Activated CD4-positive, alpha-beta memory T cell treated with anti-CD3 and anti-CD28 coated beads, Interleukin-2, amount 10 ng/mL, durations not matched to agents 7 days and 5 days (primary cell): ENCODE data around the gene SEC11C. TPM values are rescaled to one million over a fixed set of nuclear protein-coding genes. Genes with fewer than 3 reads are reported as not detected.
"Not testable (repeated sequence)": the region's sequence is repeated elsewhere in the genome, so short reads cannot be mapped to it uniquely, and the experiment has no call there.

Experiments used
- CTCF ChIA-PET: fragments of 350-600 bp; sonication (Branson Sonifier 250); formaldehyde crosslinking; loops from one replicate; lab custom pipeline; 2021; ENCODE audit warnings: antibody characterized with exemption, inconsistent platforms; lab: Charles Lee
- POLR2A ChIA-PET: fragments of 350-600 bp; sonication (Branson Sonifier 250); formaldehyde crosslinking; loops from one replicate; lab custom pipeline; 2021; ENCODE audit warnings: antibody characterized with exemption; lab: Charles Lee
- DNase-seq: peaks from one replicate; pipeline ENCODE4 v3.0.0-alpha.2; 2020
- H3K27ac Mint-ChIP-seq: one replicate; pipeline ENCODE4 v1.8.0; 2021; ENCODE audit warnings: mild to moderate bottlenecking, mixed read lengths
- H3K27me3 Mint-ChIP-seq: one replicate; pipeline ENCODE4 v1.8.0; 2021; ENCODE audit warnings: mixed read lengths
- H3K36me3 Mint-ChIP-seq: one replicate; pipeline ENCODE4 v1.8.0; 2021; ENCODE audit warnings: low read depth, mixed read lengths
- H3K4me1 Mint-ChIP-seq: one replicate; pipeline ENCODE4 v1.8.0; 2021; ENCODE audit warnings: mixed read lengths
- H3K4me3 Mint-ChIP-seq: one replicate; pipeline ENCODE4 v1.8.0; 2021; ENCODE audit warnings: mild to moderate bottlenecking, mixed read lengths
- H3K9me3 Mint-ChIP-seq: one replicate; pipeline ENCODE4 v1.8.0; 2021; ENCODE audit warnings: mixed read lengths
- total RNA-seq, 2 experiments: library from RNA; stranded (reverse); gene quantifications; one replicate each; pipeline ENCODE4 v1.2.3, GENCODE V29; 2021

The SEC11C gene
- total RNA-seq, 2 experiments from 2014 or later = 119 to 129 TPM

- H3K36me3 Mint-ChIP-seq = no peaks in the 10 kb centered on the region
Observed at GRCh38 chr18:59129951-59130703, 9.6 kb upstream of the SEC11C start.

DNA sequence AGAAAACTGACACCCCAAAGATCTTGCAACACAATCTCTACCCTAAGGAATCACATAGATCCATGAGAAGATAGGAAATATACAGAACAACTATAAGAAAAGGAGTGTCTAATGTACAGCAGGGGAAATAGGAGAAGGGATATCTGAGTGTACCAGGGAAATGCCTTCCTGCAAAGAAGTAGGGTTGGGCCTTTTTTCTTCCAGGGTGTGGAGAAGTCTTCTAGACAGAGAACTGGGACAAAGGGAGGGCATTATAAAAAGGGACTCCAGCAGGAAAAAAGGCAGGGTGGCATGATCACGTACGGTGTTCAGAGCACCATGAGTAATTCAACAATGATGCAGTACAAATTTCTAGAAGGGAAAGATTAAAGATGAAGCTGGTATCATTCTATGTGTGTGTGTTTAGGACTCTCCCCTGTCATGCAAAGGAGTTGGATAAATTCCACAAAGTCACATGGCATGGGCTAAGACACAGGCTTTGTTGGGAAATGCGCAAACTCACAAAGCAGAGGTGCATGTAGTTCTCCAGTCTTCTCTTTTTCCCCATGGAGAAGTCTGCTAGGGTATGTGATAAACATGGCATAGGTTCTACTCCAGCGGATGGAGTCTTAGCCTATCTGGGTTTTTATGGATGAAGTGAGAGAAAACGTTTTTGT, 6.7 kb upstream of the SEC11C start:
- DNase-seq = no peak
- ChIA-PET POLR2A (no interaction called here), CTCF (no interaction called here)
- Mint-ChIP-seq H3K9me3 (no peaks in the 10 kb centered on the region), H3K4me1 (no peaks in the 10 kb centered on the region), H3K27ac (no peak overlapping the region), H3K27me3 (peaks cover 40% of the 10 kb centered on the region), H3K36me3 (no peaks in the 10 kb centered on the region), H3K4me3 (no peak overlapping the region)

More at GRCh38 chr18:59129951-59130703, 9.6 kb upstream of the SEC11C start:
- CTCF ChIA-PET = no interaction called here
- Mint-ChIP-seq H3K4me3 (no peak overlapping the region), H3K27me3 (peaks cover 44% of the 10 kb centered on the region), H3K27ac (no peak overlapping the region), H3K4me1 (no peaks in the 10 kb centered on the region), H3K9me3 (no peaks in the 10 kb centered on the region)
- DNase-seq = no peak
- POLR2A ChIA-PET = interaction anchor here (1.6 kb wide), 1 partner anchor 11 kb away, joined by 3 read pairs; no protein-coding TSS in a partner anchor

- DNase-seq = peak; percentile 93
- Mint-ChIP-seq H3K27me3 (peaks cover 11% of the 10 kb centered on the region), H3K27ac (peak overlapping the region; percentile 84), H3K36me3 (peaks cover 5% of the 10 kb centered on the region), H3K4me3 (peak overlapping the region; percentile 92), H3K4me1 (peaks cover 38% of the 10 kb centered on the region), H3K9me3 (no peaks in the 10 kb centered on the region)
- POLR2A ChIA-PET = interaction anchor here (0.7 to 5.3 kb wide), 6 partner anchors 8 to 761 kb away, joined by 3 to 47 read pairs (median 10); partner anchors contain the start of genes MALT1 and PMAIP1
- CTCF ChIA-PET = interaction anchor here (0.7 to 1.0 kb wide), 3 partner anchors 57 to 761 kb away, joined by 3 read pairs; no protein-coding TSS in a partner anchor
Observed at GRCh38 chr18:59139291-59139614, 431 bp upstream of the SEC11C start.

- DNase-seq = no peak
- Mint-ChIP-seq H3K27me3 (peaks cover 7% of the 10 kb centered on the region), H3K4me1 (peaks cover 46% of the 10 kb centered on the region), H3K4me3 (peak overlapping the region; percentile 92), H3K36me3 (peaks cover 5% of the 10 kb centered on the region), H3K9me3 (no peaks in the 10 kb centered on the region), H3K27ac (peak overlapping the region; percentile 84)
- ChIA-PET CTCF (interaction anchor here (1.3 to 1.6 kb wide), 2 partner anchors 56 to 130 kb away, joined by 3 to 4 read pairs; no protein-coding TSS in a partner anchor), POLR2A (interaction anchor here (0.6 to 5.3 kb wide), 12 partner anchors 9 to 760 kb away, joined by 3 to 47 read pairs (median 4); partner anchors contain the start of genes LMAN1 and PMAIP1)
Observed at GRCh38 chr18:59140302-59140885, 710 bp downstream of the SEC11C start.

DNA sequence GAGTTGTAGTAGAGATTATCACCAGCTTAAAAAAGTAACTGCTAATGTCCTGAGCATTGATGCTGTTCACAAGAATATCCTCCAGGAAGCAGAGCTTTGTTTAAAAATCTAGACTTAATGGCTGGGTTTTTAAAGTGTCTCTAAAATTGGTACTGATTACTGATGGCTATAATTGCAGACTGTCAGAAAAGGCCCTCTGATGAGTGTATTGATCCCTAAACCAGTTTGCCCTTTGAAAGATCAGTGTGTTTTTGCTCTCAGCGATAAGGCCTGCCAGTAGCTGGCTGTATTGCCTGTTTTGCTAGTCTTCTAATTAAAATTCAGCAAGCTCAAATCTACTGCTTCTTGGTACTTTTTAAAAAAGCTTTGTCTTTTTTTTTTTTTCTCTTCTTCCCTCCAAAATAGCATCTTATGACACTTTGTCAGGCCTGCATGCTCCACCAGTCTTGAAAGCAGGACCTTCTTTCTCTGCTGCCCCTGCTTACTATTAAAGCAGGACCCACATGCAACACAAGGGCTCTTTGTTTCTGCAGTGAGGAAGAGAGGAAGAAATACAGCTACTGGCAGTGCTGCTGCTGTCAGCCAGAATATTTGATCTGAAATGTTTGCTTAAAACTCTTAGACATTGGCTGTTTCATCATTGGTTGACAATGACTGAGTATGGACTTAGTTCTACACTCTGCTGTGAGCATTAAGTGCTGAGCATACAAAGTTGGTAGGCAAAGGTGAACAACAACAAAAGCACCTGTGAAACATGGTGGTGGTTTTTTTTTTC, 1.8 kb downstream of the SEC11C start:
- peaks cover 3% of the 10 kb centered on the region for H3K27me3 Mint-ChIP-seq
- H3K4me3 Mint-ChIP-seq = peak overlapping the region; percentile 92
- peaks cover 13% of the 10 kb centered on the region for H3K36me3 Mint-ChIP-seq
- no peaks in the 10 kb centered on the region for H3K9me3 Mint-ChIP-seq
- peaks cover 55% of the 10 kb centered on the region for H3K4me1 Mint-ChIP-seq
- POLR2A ChIA-PET = interaction anchor here (0.9 to 5.3 kb wide), 10 partner anchors 9 to 764 kb away, joined by 3 to 47 read pairs (median 4); partner anchors contain the start of genes LMAN1 and PMAIP1
- H3K27ac Mint-ChIP-seq = peak overlapping the region; percentile 84
- CTCF ChIA-PET = interaction anchor here (0.6 to 1.6 kb wide), 5 partner anchors 23 to 373 kb away, joined by 3 to 4 read pairs (median 3); no protein-coding TSS in a partner anchor
- no peak for DNase-seq

DNA sequence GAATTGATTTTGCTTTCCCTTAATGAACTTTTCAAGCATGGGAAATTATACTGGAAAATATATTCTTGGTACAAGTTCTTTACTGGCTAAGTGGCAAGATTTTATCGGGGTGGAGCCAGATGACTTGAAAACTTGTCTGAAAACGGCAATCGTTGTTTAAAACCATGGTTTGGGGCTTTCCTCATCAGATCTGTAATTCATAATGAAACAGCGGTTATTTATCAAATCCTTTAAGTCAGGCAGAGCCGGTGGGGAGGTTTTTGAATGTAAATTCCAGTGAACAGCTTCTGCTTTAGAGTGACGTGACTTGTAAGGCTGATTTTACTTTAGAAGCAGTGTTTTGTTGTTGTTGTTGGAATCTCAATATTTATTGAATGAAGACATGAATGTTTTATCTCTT, 2.6 kb downstream of the SEC11C start:
- peak; percentile 28 for DNase-seq
- H3K4me3 Mint-ChIP-seq = peak overlapping the region; percentile 92
- peaks cover 15% of the 10 kb centered on the region for H3K36me3 Mint-ChIP-seq
- peaks cover 58% of the 10 kb centered on the region for H3K4me1 Mint-ChIP-seq
- H3K27me3 Mint-ChIP-seq = no peaks in the 10 kb centered on the region
- H3K27ac Mint-ChIP-seq = peak overlapping the region; percentile 84
- no peaks in the 10 kb centered on the region for H3K9me3 Mint-ChIP-seq
- CTCF ChIA-PET = interaction anchor here (1.0 to 1.3 kb wide), 2 partner anchors 107 to 374 kb away, joined by 3 read pairs; no protein-coding TSS in a partner anchor
- POLR2A ChIA-PET = interaction anchor here (1.0 to 5.3 kb wide), 7 partner anchors 9 to 758 kb away, joined by 3 to 47 read pairs (median 13); partner anchors contain the start of genes LMAN1 and PMAIP1

- peak overlapping the region; percentile 92 for H3K4me3 Mint-ChIP-seq
- POLR2A ChIA-PET = interaction anchor here (0.9 to 5.3 kb wide), 6 partner anchors 8 to 758 kb away, joined by 3 to 47 read pairs (median 8); partner anchors contain the start of genes LMAN1, MALT1 and PMAIP1
- H3K36me3 Mint-ChIP-seq = peaks cover 15% of the 10 kb centered on the region
- H3K4me1 Mint-ChIP-seq = peaks cover 63% of the 10 kb centered on the region
- DNase-seq, H3K27me3 Mint-ChIP-seq, H3K9me3 Mint-ChIP-seq: not testable (repeated sequence)
- CTCF ChIA-PET = interaction anchor here (0.7 to 1.3 kb wide), 3 partner anchors 18 to 375 kb away, joined by 3 to 4 read pairs (median 3); no protein-coding TSS in a partner anchor
- peak overlapping the region; percentile 84 for H3K27ac Mint-ChIP-seq
Observed at GRCh38 chr18:59142800-59143416, 3.2 kb downstream of the SEC11C start.

DNA sequence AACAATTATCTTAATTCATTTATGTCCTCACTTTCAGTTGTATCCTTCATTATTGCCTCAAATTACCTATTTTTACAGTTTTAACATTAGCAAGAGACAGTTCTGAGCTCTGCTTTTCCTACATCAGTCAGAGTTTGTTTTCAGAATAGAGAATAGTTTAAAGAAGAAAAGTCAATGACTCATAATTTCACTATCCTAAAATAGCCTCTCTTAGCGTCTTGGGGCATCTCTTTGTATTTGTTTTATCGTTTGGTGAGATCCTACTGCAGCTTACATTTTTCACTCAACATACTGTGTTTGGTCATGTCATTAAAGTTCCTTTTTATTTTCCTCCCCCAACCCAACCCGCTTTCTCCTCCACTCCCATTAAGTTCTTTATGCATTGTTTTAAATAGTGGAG, 3.8 kb downstream of the SEC11C start:
- Mint-ChIP-seq H3K27me3 (no peaks in the 10 kb centered on the region), H3K4me1 (peaks cover 66% of the 10 kb centered on the region), H3K27ac (peak overlapping the region; percentile 84), H3K4me3 (peak overlapping the region; percentile 73), H3K36me3 (peaks cover 15% of the 10 kb centered on the region), H3K9me3 (no peaks in the 10 kb centered on the region)
- DNase-seq = no peak
- POLR2A ChIA-PET = interaction anchor here (0.9 to 5.3 kb wide), 3 partner anchors 7 to 472 kb away, joined by 3 to 47 read pairs (median 4); partner anchors contain the start of gene MALT1
- CTCF ChIA-PET = interaction anchor here (0.6 to 0.7 kb wide), 3 partner anchors 19 to 516 kb away, joined by 3 to 4 read pairs (median 3); no protein-coding TSS in a partner anchor

DNA sequence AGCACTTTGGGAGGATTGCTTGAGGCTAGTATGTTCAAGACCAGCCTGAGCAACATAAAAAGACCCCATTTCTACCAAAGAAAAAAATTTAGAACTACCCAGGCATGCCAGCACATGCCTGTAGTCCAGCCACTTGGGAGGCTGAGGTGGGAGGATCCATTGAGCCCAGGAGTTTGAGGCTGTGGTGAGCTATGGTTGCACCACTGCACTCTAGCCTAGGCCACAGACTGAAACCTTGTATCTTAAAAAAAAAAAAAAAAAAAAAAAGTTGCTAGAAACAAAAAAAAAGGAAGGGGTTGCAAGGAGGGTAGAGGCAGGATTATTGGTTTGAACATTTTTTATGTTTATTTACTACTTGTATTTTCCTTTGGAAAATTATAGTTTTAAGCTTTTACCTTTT, 4.8 kb downstream of the SEC11C start:
- Mint-ChIP-seq H3K27ac (peak overlapping the region; percentile 24), H3K27me3 (no peaks in the 10 kb centered on the region), H3K4me1 (peaks cover 71% of the 10 kb centered on the region), H3K4me3 (no peak overlapping the region), H3K36me3 (peaks cover 15% of the 10 kb centered on the region), H3K9me3 (no peaks in the 10 kb centered on the region)
- no peak for DNase-seq
- CTCF ChIA-PET = no interaction called here
- POLR2A ChIA-PET = no interaction called here

- CTCF ChIA-PET = no interaction called here
- no peak overlapping the region for H3K4me3 Mint-ChIP-seq
- H3K27me3 Mint-ChIP-seq = no peaks in the 10 kb centered on the region
- H3K27ac Mint-ChIP-seq = no peak overlapping the region
- H3K9me3 Mint-ChIP-seq = no peaks in the 10 kb centered on the region
- peaks cover 74% of the 10 kb centered on the region for H3K4me1 Mint-ChIP-seq
- POLR2A ChIA-PET = no interaction called here
- peaks cover 18% of the 10 kb centered on the region for H3K36me3 Mint-ChIP-seq
- no peak for DNase-seq
Observed at GRCh38 chr18:59145055-59145454, 5.4 kb downstream of the SEC11C start.

DNA sequence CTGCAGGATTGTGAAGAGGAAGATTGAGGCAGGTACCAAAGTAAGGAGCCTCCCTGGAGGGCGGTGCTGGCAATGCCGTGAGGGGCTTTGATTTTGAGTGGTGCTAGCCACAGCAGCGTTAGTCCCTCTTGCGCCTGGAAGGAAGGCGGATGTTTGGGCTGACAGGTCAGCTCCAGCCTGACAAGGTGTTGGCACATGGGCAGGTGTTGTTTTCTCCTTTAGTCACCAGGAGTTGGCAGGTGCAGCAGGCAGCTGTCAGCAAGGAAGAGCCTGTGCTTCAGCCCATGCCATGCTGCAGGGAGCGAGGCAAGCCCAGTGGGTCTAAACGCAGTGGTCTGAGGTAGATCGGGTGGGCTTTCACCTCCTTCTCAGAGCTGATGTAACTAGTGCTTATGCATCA, 8.5 kb downstream of the SEC11C start:
- POLR2A ChIA-PET = interaction anchor here (5.0 kb wide), 1 partner anchor 7 kb away, joined by 47 read pairs; the partner anchor contains the start of gene SEC11C
- H3K4me1 Mint-ChIP-seq = peaks cover 65% of the 10 kb centered on the region

More for the DNA sequence above, 8.5 kb downstream of the SEC11C start:
- CTCF ChIA-PET = no interaction called here
- Mint-ChIP-seq H3K27ac (no peak overlapping the region), H3K36me3 (peaks cover 39% of the 10 kb centered on the region), H3K4me3 (no peak overlapping the region), H3K27me3 (no peaks in the 10 kb centered on the region), H3K9me3 (no peaks in the 10 kb centered on the region)
- no peak for DNase-seq
